ENCODE measurements around the gene DOCK1. TPM values are rescaled to one million over a fixed set of nuclear protein-coding genes. Genes with fewer than 3 reads are reported as not detected.

The DOCK1 gene
- polyA plus RNA-seq, 1 of the 3 experiments (the other 2 are of a cell fraction): 15.5 TPM

GRCh38 chr10:126957111-126957510 is 51.9 kb downstream of the DOCK1 start:
- peaks cover 72% of the 10 kb centered on the region for H4K20me1 ChIP-seq (ENCODE audit: insufficient read depth)
- H3K27me3 ChIP-seq (ENCODE audit: insufficient read depth): no peaks in the 10 kb centered on the region
- no peak overlapping the region for H3K27ac ChIP-seq (ENCODE audit: low read depth in 2 of 2, low read length in 1 of 2)
- 94% methylated on average over 8 of the region's 8 CpGs for WGBS (ENCODE audit: low lambda C conversion rate)
- no peak overlapping the region for H3K4me3 ChIP-seq (ENCODE audit: low read depth in 2 of 2, low read length in 1 of 2)
- H3K36me3 ChIP-seq (replicated peaks in 1 of 2; ENCODE audit: control insufficient read depth in 1 of 2, insufficient read depth in 2 of 2, low read length in 1 of 2): no peaks in the 10 kb centered on the region
- no peak overlapping the region for H3K4me2 ChIP-seq
- H3F3A ChIP-seq (replicated peaks; ENCODE audit: insufficient read depth): peaks cover 4% of the 10 kb centered on the region
- H3K79me2 ChIP-seq (ENCODE audit: insufficient read depth): peaks cover 87% of the 10 kb centered on the region
- H3K9me3 ChIP-seq: no peaks in the 10 kb centered on the region
- no peak overlapping the region for H2AFZ ChIP-seq (ENCODE audit: low read depth)
- no peak for DNase-seq
- CTCF ChIA-PET: no interaction called here
- TF ChIP-seq NRF1 (IDR thresholded peaks at IDR 0.05; ENCODE audit: low read depth, low read length) (no peak), ZBTB33 (IDR thresholded peaks at IDR 0.05; ENCODE audit: borderline replicate concordance, low read depth) (no peak), CHD2 (IDR thresholded peaks at IDR 0.05; ENCODE audit: low read length, partially characterized antibody) (no peak), FOXJ3 (CRISPR knock-in tag; IDR thresholded peaks at IDR 0.05) (no peak), PBX3 (IDR thresholded peaks at IDR 0.05) (no peak)
- POLR2A ChIA-PET: no interaction called here
- no peak overlapping the region for H3K9ac ChIP-seq
- no peaks in the 10 kb centered on the region for H3K9me2 ChIP-seq
- H3K4me1 ChIP-seq (ENCODE audit: control insufficient read depth in 1 of 2, insufficient read depth in 2 of 2, low read depth in 1 of 2, low read length in 1 of 2): no peaks in the 10 kb centered on the region; a peak in 1 of 4 replicates

GRCh38 chr10:126959431-126959830 is 54.2 kb downstream of the DOCK1 start:
- POLR2A ChIA-PET: no interaction called here
- WGBS (ENCODE audit: low lambda C conversion rate): 99% methylated on average over 4 of the region's 4 CpGs

GRCh38 chr10:126959906-126960685 is 54.9 kb downstream of the DOCK1 start:
- no peak overlapping the region for H3K4me2 ChIP-seq
- H3K36me3 ChIP-seq (replicated peaks in 1 of 2; ENCODE audit: control insufficient read depth in 1 of 2, insufficient read depth in 2 of 2, low read length in 1 of 2): no peaks in the 10 kb centered on the region
- POLR2A ChIA-PET: no interaction called here
- 93% methylated on average over 13 of the region's 16 CpGs for WGBS (ENCODE audit: low lambda C conversion rate)
- no peak overlapping the region for H2AFZ ChIP-seq (ENCODE audit: low read depth)
- H3K9me2 ChIP-seq: no peaks in the 10 kb centered on the region
- H3K79me2 ChIP-seq (ENCODE audit: insufficient read depth): peaks cover 74% of the 10 kb centered on the region
- H3F3A ChIP-seq (replicated peaks; ENCODE audit: insufficient read depth): no peaks in the 10 kb centered on the region
- no peaks in the 10 kb centered on the region; a peak in 1 of 4 replicates for H3K4me1 ChIP-seq (ENCODE audit: control insufficient read depth in 1 of 2, insufficient read depth in 2 of 2, low read depth in 1 of 2, low read length in 1 of 2)
- no peak for DNase-seq
- H3K27ac ChIP-seq (ENCODE audit: low read depth in 2 of 2, low read length in 1 of 2): no peak overlapping the region
- H3K9me3 ChIP-seq: no peaks in the 10 kb centered on the region
- H3K27me3 ChIP-seq (ENCODE audit: insufficient read depth): no peaks in the 10 kb centered on the region
- no peak overlapping the region for H3K4me3 ChIP-seq (ENCODE audit: low read depth in 2 of 2, low read length in 1 of 2)
- H4K20me1 ChIP-seq (ENCODE audit: insufficient read depth): peaks cover 59% of the 10 kb centered on the region
- CTCF ChIA-PET: no interaction called here
- H3K9ac ChIP-seq: no peak overlapping the region
- TF ChIP-seq USF1 (IDR thresholded peaks at IDR 0.05; ENCODE audit: borderline replicate concordance, low read depth): no peak
- no peak for TF ChIP-seq EP300 (IDR thresholded peaks at IDR 0.05; ENCODE audit: borderline replicate concordance in 1 of 2, low read depth in 1 of 2, low read length in 1 of 2)
- no peak for TF ChIP-seq EZH2phosphoT487 (IDR thresholded peaks at IDR 0.05; ENCODE audit: borderline replicate concordance, low read depth)
- TF ChIP-seq USF2 (IDR thresholded peaks at IDR 0.05; ENCODE audit: borderline replicate concordance, low read depth, low read length): no peak
- no peak for TF ChIP-seq TAF1 (IDR thresholded peaks at IDR 0.05; ENCODE audit: borderline replicate concordance, low read depth, low read length)
- TF ChIP-seq GABPA (IDR thresholded peaks at IDR 0.05; ENCODE audit: low read depth): no peak
- TF ChIP-seq RFX5 (IDR thresholded peaks at IDR 0.05; ENCODE audit: low read length): no peak
- no peak for TF ChIP-seq PBX3 (IDR thresholded peaks at IDR 0.05)

More at GRCh38 chr10:126959431-126959830, 54.2 kb downstream of the DOCK1 start:
- Histone ChIP-seq H3K36me3 (replicated peaks in 1 of 2; ENCODE audit: control insufficient read depth in 1 of 2, insufficient read depth in 2 of 2, low read length in 1 of 2) (no peaks in the 10 kb centered on the region), H3K9me2 (no peaks in the 10 kb centered on the region), H3K4me2 (no peak overlapping the region), H3K9me3 (no peaks in the 10 kb centered on the region), H4K20me1 (ENCODE audit: insufficient read depth) (peaks cover 59% of the 10 kb centered on the region), H3K9ac (no peak overlapping the region), H3K27me3 (ENCODE audit: insufficient read depth) (no peaks in the 10 kb centered on the region), H3K79me2 (ENCODE audit: insufficient read depth) (peaks cover 75% of the 10 kb centered on the region), H3F3A (replicated peaks; ENCODE audit: insufficient read depth) (no peaks in the 10 kb centered on the region), H3K4me3 (ENCODE audit: low read depth in 2 of 2, low read length in 1 of 2) (no peak overlapping the region), H3K4me1 (ENCODE audit: control insufficient read depth in 1 of 2, insufficient read depth in 2 of 2, low read depth in 1 of 2, low read length in 1 of 2) (no peaks in the 10 kb centered on the region; a peak in 1 of 4 replicates), H2AFZ (ENCODE audit: low read depth) (no peak overlapping the region), H3K27ac (ENCODE audit: low read depth in 2 of 2, low read length in 1 of 2) (no peak overlapping the region)
- CTCF ChIA-PET: no interaction called here
- DNase-seq: no peak
- TF ChIP-seq POLR2AphosphoS5 (IDR thresholded peaks at IDR 0.05; ENCODE audit: low read depth, low read length): no peak

All from SK-N-SH (cell line).